ENCODE results near the gene FAM200C.

FAM200C gene

DNA sequence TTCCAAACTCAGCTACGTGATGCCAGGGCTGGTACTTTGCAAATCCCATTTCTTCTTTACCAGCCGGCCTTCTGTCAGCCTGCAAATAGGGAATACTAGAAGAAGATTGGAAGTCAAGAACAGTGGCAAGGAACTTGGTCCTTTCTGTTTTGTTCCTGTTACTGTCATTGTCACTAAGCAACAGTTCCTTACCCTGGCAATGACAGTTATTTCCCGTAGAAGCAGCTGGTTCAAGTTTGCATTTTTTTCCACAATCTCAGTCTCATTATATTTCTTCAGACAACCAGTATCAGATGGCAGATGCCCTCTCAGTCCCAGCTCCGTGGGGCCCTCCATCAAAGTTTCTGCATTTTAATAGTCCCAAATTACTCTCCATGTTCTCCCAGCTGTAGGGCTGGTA is 20.3 kb downstream of the FAM200C start:
- Histone ChIP-seq H3K27me3 (replicated peaks in 2 of 5; ENCODE audit: control insufficient read depth in 4 of 5, insufficient read depth in 5 of 5, low read length in 4 of 5) (peaks cover 0 to 8% (median 4%) of the 10 kb centered on the region in 5 experiments), H3K4me1 (ENCODE audit: control extremely low read depth in 1 of 4, control insufficient read depth in 4 of 4, insufficient read depth in 4 of 4, low read length in 3 of 4) (peaks cover 0 to 14% (median 5%) of the 10 kb centered on the region in 4 experiments), H3K9me3 (ENCODE audit: control extremely low read depth in 1 of 5, control insufficient read depth in 4 of 5, insufficient read depth in 2 of 5, low read depth in 1 of 5, low read length in 4 of 5) (no peaks in the 10 kb centered on the region), H3K36me3 (ENCODE audit: control insufficient read depth in 4 of 4, insufficient read depth in 4 of 4, low read length in 3 of 4) (no peaks in the 10 kb centered on the region), H3K27ac (ENCODE audit: insufficient read depth in 1 of 2, low read depth in 1 of 2, low read length in 2 of 2, poor library complexity in 1 of 2, severe bottlenecking in 2 of 2) (peak overlapping the region in 1 of 2 experiments; percentile 57), H3K4me3 (ENCODE audit: control insufficient read depth in 1 of 7, extremely low read depth in 1 of 7, insufficient read depth in 4 of 7, low read depth in 2 of 7, low read length in 6 of 7) (peak overlapping the region in 1 of 7 experiments; percentile 31)
- WGBS (ENCODE audit: insufficient coverage): 38% methylated on average over 4 of the region's 4 CpGs
- POLR2A ChIA-PET: interaction anchor here (0.7 to 0.8 kb wide), 2 partner anchors 47 to 261 kb away, joined by 3 to 4 read pairs; no protein-coding TSS in a partner anchor
- peak; percentile 37 to 81 (median 70) for DNase-seq
- CTCF ChIA-PET: interaction anchor here (1.1 to 4.0 kb wide), 8 partner anchors 8 to 296 kb away, joined by 3 to 35 read pairs (median 4); partner anchors contain the start of gene C1QTNF2

- Histone ChIP-seq H3K27me3 (replicated peaks in 2 of 5; ENCODE audit: control insufficient read depth in 4 of 5, insufficient read depth in 5 of 5, low read length in 4 of 5) (peaks cover 0 to 9% (median 6%) of the 10 kb centered on the region in 5 experiments), H3K4me3 (ENCODE audit: control insufficient read depth in 1 of 7, extremely low read depth in 1 of 7, insufficient read depth in 4 of 7, low read depth in 2 of 7, low read length in 6 of 7) (no peak overlapping the region)
Observed at GRCh38 chr5:160378330-160378729, 21.5 kb downstream of the FAM200C start.

DNA sequence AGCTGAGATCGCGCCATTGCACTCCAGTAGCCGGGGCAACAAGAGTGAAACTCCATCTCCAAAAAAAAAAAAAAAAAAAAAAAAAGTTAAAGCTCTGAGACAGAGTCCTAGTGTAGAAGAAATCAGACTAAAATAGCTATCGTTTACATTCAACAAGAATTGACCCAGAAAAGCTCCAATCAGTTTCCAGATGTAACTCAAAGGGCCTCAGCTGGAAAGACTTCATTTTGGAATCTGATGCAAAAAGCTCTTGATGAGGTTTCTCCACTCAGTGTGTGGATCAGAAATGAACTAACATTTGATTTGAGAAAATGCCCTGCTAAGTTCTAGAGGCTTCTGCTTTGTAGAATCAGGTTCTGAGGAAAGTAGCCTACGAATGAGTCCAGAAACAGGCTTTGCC is 22.2 kb downstream of the FAM200C start:
- Histone ChIP-seq H3K27ac (ENCODE audit: insufficient read depth in 1 of 2, low read depth in 1 of 2, low read length in 2 of 2, poor library complexity in 1 of 2, severe bottlenecking in 2 of 2) (no peak overlapping the region), H3K36me3 (ENCODE audit: control insufficient read depth in 4 of 4, insufficient read depth in 4 of 4, low read length in 3 of 4) (no peaks in the 10 kb centered on the region), H3K4me3 (ENCODE audit: control insufficient read depth in 1 of 7, extremely low read depth in 1 of 7, insufficient read depth in 4 of 7, low read depth in 2 of 7, low read length in 6 of 7) (no peak overlapping the region), H3K9me3 (ENCODE audit: control extremely low read depth in 1 of 5, control insufficient read depth in 4 of 5, insufficient read depth in 2 of 5, low read depth in 1 of 5, low read length in 4 of 5) (no peaks in the 10 kb centered on the region), H3K27me3 (replicated peaks in 2 of 5; ENCODE audit: control insufficient read depth in 4 of 5, insufficient read depth in 5 of 5, low read length in 4 of 5) (peaks cover 0 to 9% (median 6%) of the 10 kb centered on the region in 5 experiments), H3K4me1 (ENCODE audit: control extremely low read depth in 1 of 4, control insufficient read depth in 4 of 4, insufficient read depth in 4 of 4, low read length in 3 of 4) (peaks cover 0 to 14% (median 5%) of the 10 kb centered on the region in 4 experiments)
- DNase-seq: no peak
- 100% methylated on average over 1 of the region's 5 CpGs for WGBS (ENCODE audit: insufficient coverage)
- ChIA-PET CTCF (interaction anchor here (0.8 to 4.0 kb wide), 4 partner anchors 10 to 1091 kb away, joined by 3 to 35 read pairs (median 4); no protein-coding TSS in a partner anchor), POLR2A (interaction anchor here (0.7 kb wide), 1 partner anchor 10 kb away, joined by 3 read pairs; no protein-coding TSS in a partner anchor)

More at GRCh38 chr5:160378330-160378729, 21.5 kb downstream of the FAM200C start:
- Histone ChIP-seq H3K36me3 (ENCODE audit: control insufficient read depth in 4 of 4, insufficient read depth in 4 of 4, low read length in 3 of 4) (no peaks in the 10 kb centered on the region), H3K4me1 (ENCODE audit: control extremely low read depth in 1 of 4, control insufficient read depth in 4 of 4, insufficient read depth in 4 of 4, low read length in 3 of 4) (peaks cover 0 to 14% (median 5%) of the 10 kb centered on the region in 4 experiments), H3K27ac (ENCODE audit: insufficient read depth in 1 of 2, low read depth in 1 of 2, low read length in 2 of 2, poor library complexity in 1 of 2, severe bottlenecking in 2 of 2) (no peak overlapping the region), H3K9me3 (ENCODE audit: control extremely low read depth in 1 of 5, control insufficient read depth in 4 of 5, insufficient read depth in 2 of 5, low read depth in 1 of 5, low read length in 4 of 5) (no peaks in the 10 kb centered on the region)
- ChIA-PET POLR2A (no interaction called here), CTCF (interaction anchor here (0.8 to 4.0 kb wide), 3 partner anchors 11 to 1092 kb away, joined by 3 to 35 read pairs (median 4); no protein-coding TSS in a partner anchor)
- no CpG with 5 or more reads among the region's 2 CpGs for WGBS (ENCODE audit: insufficient coverage)
- DNase-seq: peak in 1 of 3 donors; percentile 61

GRCh38 chr5:160376416-160376815 is 23.4 kb downstream of the FAM200C start:
- CTCF ChIA-PET: interaction anchor here (0.7 to 4.0 kb wide), 5 partner anchors 14 to 177 kb away, joined by 3 to 35 read pairs (median 5); no protein-coding TSS in a partner anchor
- H3K27ac ChIP-seq (ENCODE audit: insufficient read depth in 1 of 2, low read depth in 1 of 2, low read length in 2 of 2, poor library complexity in 1 of 2, severe bottlenecking in 2 of 2): no peak overlapping the region
- POLR2A ChIA-PET: no interaction called here
- no peak overlapping the region for H3K4me3 ChIP-seq (ENCODE audit: control insufficient read depth in 1 of 7, extremely low read depth in 1 of 7, insufficient read depth in 4 of 7, low read depth in 2 of 7, low read length in 6 of 7)
- no peaks in the 10 kb centered on the region for H3K36me3 ChIP-seq (ENCODE audit: control insufficient read depth in 4 of 4, insufficient read depth in 4 of 4, low read length in 3 of 4)
- no peaks in the 10 kb centered on the region for H3K9me3 ChIP-seq (ENCODE audit: control extremely low read depth in 1 of 5, control insufficient read depth in 4 of 5, insufficient read depth in 2 of 5, low read depth in 1 of 5, low read length in 4 of 5)
- no peak for DNase-seq
- peaks cover 2 to 12% (median 6%) of the 10 kb centered on the region in 5 experiments for H3K27me3 ChIP-seq (replicated peaks in 2 of 5; ENCODE audit: control insufficient read depth in 4 of 5, insufficient read depth in 5 of 5, low read length in 4 of 5)
- H3K4me1 ChIP-seq (ENCODE audit: control extremely low read depth in 1 of 4, control insufficient read depth in 4 of 4, insufficient read depth in 4 of 4, low read length in 3 of 4): peaks cover 0 to 14% (median 5%) of the 10 kb centered on the region in 4 experiments

DNA sequence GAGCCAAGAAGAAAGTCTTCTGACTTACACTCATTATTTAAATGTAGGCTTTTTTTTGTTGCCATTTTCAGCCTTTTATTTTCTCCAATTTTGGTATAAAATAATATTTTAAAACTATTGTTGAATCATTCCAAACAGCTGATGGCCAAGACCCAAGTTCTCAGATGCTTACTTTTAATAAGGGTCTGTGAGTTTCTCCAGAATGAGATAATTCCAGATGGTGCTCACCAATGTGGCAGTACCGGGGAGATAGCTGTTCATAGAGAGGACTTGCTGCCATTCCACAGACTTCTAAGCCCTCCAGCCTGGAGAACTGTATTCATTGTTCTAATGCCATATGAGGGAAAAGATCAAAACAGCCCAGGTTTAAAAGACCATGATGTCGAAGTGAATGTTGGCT is 24.2 kb downstream of the FAM200C start:
- Histone ChIP-seq H3K27ac (ENCODE audit: insufficient read depth in 1 of 2, low read depth in 1 of 2, low read length in 2 of 2, poor library complexity in 1 of 2, severe bottlenecking in 2 of 2) (no peak overlapping the region), H3K4me1 (ENCODE audit: control extremely low read depth in 1 of 4, control insufficient read depth in 4 of 4, insufficient read depth in 4 of 4, low read length in 3 of 4) (peaks cover 0 to 14% (median 5%) of the 10 kb centered on the region in 4 experiments), H3K36me3 (ENCODE audit: control insufficient read depth in 4 of 4, insufficient read depth in 4 of 4, low read length in 3 of 4) (no peaks in the 10 kb centered on the region), H3K4me3 (ENCODE audit: control insufficient read depth in 1 of 7, extremely low read depth in 1 of 7, insufficient read depth in 4 of 7, low read depth in 2 of 7, low read length in 6 of 7) (no peak overlapping the region), H3K9me3 (ENCODE audit: control extremely low read depth in 1 of 5, control insufficient read depth in 4 of 5, insufficient read depth in 2 of 5, low read depth in 1 of 5, low read length in 4 of 5) (no peaks in the 10 kb centered on the region), H3K27me3 (replicated peaks in 2 of 5; ENCODE audit: control insufficient read depth in 4 of 5, insufficient read depth in 5 of 5, low read length in 4 of 5) (peaks cover 2 to 18% (median 12%) of the 10 kb centered on the region in 5 experiments)
- ChIA-PET CTCF (interaction anchor here (1.5 to 1.8 kb wide), 2 partner anchors 18 to 177 kb away, joined by 5 to 6 read pairs; no protein-coding TSS in a partner anchor), POLR2A (no interaction called here)
- DNase-seq: no peak
- 100% methylated on average over 1 of the region's 2 CpGs for WGBS (ENCODE audit: insufficient coverage)

GRCh38 chr5:160375166-160375565 is 24.7 kb downstream of the FAM200C start:
- Histone ChIP-seq H3K4me3 (ENCODE audit: control insufficient read depth in 1 of 7, extremely low read depth in 1 of 7, insufficient read depth in 4 of 7, low read depth in 2 of 7, low read length in 6 of 7) (no peak overlapping the region), H3K9me3 (ENCODE audit: control extremely low read depth in 1 of 5, control insufficient read depth in 4 of 5, insufficient read depth in 2 of 5, low read depth in 1 of 5, low read length in 4 of 5) (no peaks in the 10 kb centered on the region), H3K27ac (ENCODE audit: insufficient read depth in 1 of 2, low read depth in 1 of 2, low read length in 2 of 2, poor library complexity in 1 of 2, severe bottlenecking in 2 of 2) (no peak overlapping the region), H3K4me1 (ENCODE audit: control extremely low read depth in 1 of 4, control insufficient read depth in 4 of 4, insufficient read depth in 4 of 4, low read length in 3 of 4) (peaks cover 3 to 17% (median 6%) of the 10 kb centered on the region in 4 experiments), H3K27me3 (replicated peaks in 2 of 5; ENCODE audit: control insufficient read depth in 4 of 5, insufficient read depth in 5 of 5, low read length in 4 of 5) (peaks cover 2 to 22% (median 16%) of the 10 kb centered on the region in 5 experiments), H3K36me3 (ENCODE audit: control insufficient read depth in 4 of 4, insufficient read depth in 4 of 4, low read length in 3 of 4) (no peaks in the 10 kb centered on the region)
- POLR2A ChIA-PET: no interaction called here
- no peak for DNase-seq
- CTCF ChIA-PET: no interaction called here

DNA sequence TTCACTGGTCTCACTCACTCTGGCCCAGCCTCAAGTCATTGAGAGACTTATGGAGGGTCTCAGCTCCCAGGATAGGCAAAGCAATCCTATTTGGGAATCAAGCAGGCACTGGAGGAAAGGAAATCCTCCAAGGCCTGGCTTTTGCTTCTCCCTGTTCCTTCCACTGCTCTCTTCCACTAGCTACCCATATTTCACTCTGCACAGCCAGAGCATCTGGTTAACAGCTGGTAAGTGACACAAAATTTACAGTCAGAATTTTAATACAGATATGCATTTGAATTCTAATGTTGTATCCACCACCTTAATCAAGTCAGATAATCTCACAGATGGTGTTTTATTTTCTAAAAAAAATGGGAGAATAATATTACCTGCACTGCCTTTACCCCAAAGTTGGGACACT is 28.6 kb downstream of the FAM200C start:
- POLR2A ChIA-PET: no interaction called here
- no peak for DNase-seq
- Histone ChIP-seq H3K4me1 (ENCODE audit: control extremely low read depth in 1 of 4, control insufficient read depth in 4 of 4, insufficient read depth in 4 of 4, low read length in 3 of 4) (peaks cover 4 to 12% (median 9%) of the 10 kb centered on the region in 4 experiments), H3K27ac (ENCODE audit: insufficient read depth in 1 of 2, low read depth in 1 of 2, low read length in 2 of 2, poor library complexity in 1 of 2, severe bottlenecking in 2 of 2) (no peak overlapping the region), H3K4me3 (ENCODE audit: control insufficient read depth in 1 of 7, extremely low read depth in 1 of 7, insufficient read depth in 4 of 7, low read depth in 2 of 7, low read length in 6 of 7) (no peak overlapping the region), H3K9me3 (ENCODE audit: control extremely low read depth in 1 of 5, control insufficient read depth in 4 of 5, insufficient read depth in 2 of 5, low read depth in 1 of 5, low read length in 4 of 5) (no peaks in the 10 kb centered on the region), H3K36me3 (ENCODE audit: control insufficient read depth in 4 of 4, insufficient read depth in 4 of 4, low read length in 3 of 4) (no peaks in the 10 kb centered on the region), H3K27me3 (replicated peaks in 2 of 5; ENCODE audit: control insufficient read depth in 4 of 5, insufficient read depth in 5 of 5, low read length in 4 of 5) (peaks cover 2 to 35% (median 29%) of the 10 kb centered on the region in 5 experiments)
- CTCF ChIA-PET: interaction anchor here (0.6 to 1.1 kb wide), 3 partner anchors 8 to 346 kb away, joined by 3 to 4 read pairs (median 3); no protein-coding TSS in a partner anchor

All from common myeloid progenitor, CD34-positive (primary cell).